ENCODE results near the gene TRIM32. TPM values are rescaled to one million over a fixed set of nuclear protein-coding genes. Genes with fewer than 3 reads are reported as not detected.

Gene TRIM32
- total RNA-seq, 4 donors from 2014 or later, result 10.8 to 12.8 (median 12.0) TPM

GRCh38 chr9:116683535-116683934 lies 3.6 kb upstream of the TRIM32 start:
- no peaks in the 10 kb centered on the region for H3K36me3 ChIP-seq
- TF ChIP-seq POLR2A (IDR thresholded peaks at IDR 0.05) (no peak), EP300 (IDR thresholded peaks at IDR 0.05) (no peak), CTCF (IDR thresholded peaks at IDR 0.05) (no peak), POLR2AphosphoS5 (IDR thresholded peaks at IDR 0.05) (no peak)
- H3K27me3 ChIP-seq, result no peaks in the 10 kb centered on the region
- H3K4me3 ChIP-seq, result no peak overlapping the region
- no peak overlapping the region for H3K27ac ChIP-seq
- H3K4me1 ChIP-seq, result peaks cover 18% of the 10 kb centered on the region
- no peaks in the 10 kb centered on the region for H3K9me3 ChIP-seq
- no peak for DNase-seq (ENCODE audit: low spot score in 2 of 2)

GRCh38 chr9:116685166-116685565 lies 1.9 kb upstream of the TRIM32 start:
- WGBS, result 88% methylated on average over 4 of the region's 4 CpGs

DNA sequence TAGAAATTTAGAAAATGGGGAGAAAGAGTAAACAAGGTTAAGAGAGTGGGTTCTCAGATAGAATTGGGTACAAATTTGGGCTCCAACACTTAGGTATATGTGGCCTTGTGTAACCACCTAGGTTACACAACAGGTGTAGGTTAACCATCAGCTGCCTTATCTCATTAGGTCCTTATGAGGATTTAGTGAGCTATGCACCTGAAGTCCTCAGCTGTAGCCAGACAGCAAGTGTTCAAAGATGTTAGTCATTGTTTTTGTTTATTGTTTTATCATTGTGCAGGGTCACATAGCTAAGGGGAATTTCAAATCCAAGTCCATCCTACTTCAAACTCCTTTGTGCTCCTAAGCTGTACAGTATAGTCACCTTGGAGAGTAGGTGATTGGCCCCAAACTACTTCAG lies 970 bp upstream of the TRIM32 start:
- no peaks in the 10 kb centered on the region for H3K9me3 ChIP-seq
- H3K27me3 ChIP-seq, result no peaks in the 10 kb centered on the region
- no peak overlapping the region for H3K27ac ChIP-seq
- peaks cover 25% of the 10 kb centered on the region for H3K4me1 ChIP-seq
- no peaks in the 10 kb centered on the region for H3K36me3 ChIP-seq
- peak overlapping the region; percentile 73 for H3K4me3 ChIP-seq
- TF ChIP-seq CTCF (IDR thresholded peaks at IDR 0.05) (no peak), POLR2A (IDR thresholded peaks at IDR 0.05) (no peak), EP300 (IDR thresholded peaks at IDR 0.05) (no peak), POLR2AphosphoS5 (IDR thresholded peaks at IDR 0.05) (no peak)
- no peak for DNase-seq (ENCODE audit: low spot score in 2 of 2)

More at GRCh38 chr9:116685166-116685565, 1.9 kb upstream of the TRIM32 start:
- Histone ChIP-seq H3K9me3 (no peaks in the 10 kb centered on the region), H3K27ac (no peak overlapping the region), H3K36me3 (no peaks in the 10 kb centered on the region), H3K4me1 (peaks cover 25% of the 10 kb centered on the region), H3K4me3 (no peak overlapping the region), H3K27me3 (no peaks in the 10 kb centered on the region)
- no peak for TF ChIP-seq POLR2A (IDR thresholded peaks at IDR 0.05)
- no peak for TF ChIP-seq EP300 (IDR thresholded peaks at IDR 0.05)
- no peak for TF ChIP-seq CTCF (IDR thresholded peaks at IDR 0.05)
- TF ChIP-seq POLR2AphosphoS5 (IDR thresholded peaks at IDR 0.05), result no peak
- DNase-seq (ENCODE audit: low spot score in 2 of 2), result no peak

GRCh38 chr9:116686693-116687073 lies 422 bp upstream of the TRIM32 start:
- Histone ChIP-seq H3K9me3 (no peaks in the 10 kb centered on the region), H3K4me1 (peaks cover 25% of the 10 kb centered on the region)
- TF ChIP-seq POLR2A (IDR thresholded peaks at IDR 0.05), result no peak
- no peak for TF ChIP-seq EP300 (IDR thresholded peaks at IDR 0.05)
- TF ChIP-seq POLR2AphosphoS5 (IDR thresholded peaks at IDR 0.05), result no peak

GRCh38 chr9:116687754-116688135 lies 640 bp downstream of the TRIM32 start:
- Histone ChIP-seq H3K27me3 (no peaks in the 10 kb centered on the region), H3K4me3 (peak overlapping the region; percentile 73), H3K27ac (no peak overlapping the region), H3K36me3 (no peaks in the 10 kb centered on the region), H3K9me3 (no peaks in the 10 kb centered on the region), H3K4me1 (peaks cover 29% of the 10 kb centered on the region)
- no peak for TF ChIP-seq POLR2A (IDR thresholded peaks at IDR 0.05)
- TF ChIP-seq CTCF (IDR thresholded peaks at IDR 0.05), result no peak
- no peak for TF ChIP-seq POLR2AphosphoS5 (IDR thresholded peaks at IDR 0.05)
- TF ChIP-seq EP300 (IDR thresholded peaks at IDR 0.05), result no peak
- WGBS, result 13% methylated on average over 7 of the region's 7 CpGs
- DNase-seq (ENCODE audit: low spot score in 2 of 2), result no peak

More at GRCh38 chr9:116686693-116687073, 422 bp upstream of the TRIM32 start:
- Histone ChIP-seq H3K27me3 (no peaks in the 10 kb centered on the region), H3K27ac (no peak overlapping the region), H3K36me3 (no peaks in the 10 kb centered on the region), H3K4me3 (peak overlapping the region; percentile 73)
- DNase-seq (ENCODE audit: low spot score in 2 of 2), result no peak
- WGBS, result 18% methylated on average over 6 of the region's 7 CpGs
